ENCODE data around the gene SUPT3H.

SUPT3H gene

GRCh38 chr6:45275358-45275757 lies 102.4 kb downstream of the SUPT3H start:
- no peak for TF ChIP-seq CTCF (IDR thresholded peaks at IDR 0.05; ENCODE audit: low read depth, low read length)
- no peak overlapping the region for H3K4me3 ChIP-seq (ENCODE audit: low read depth, low read length)

- no peak overlapping the region for H3K4me3 ChIP-seq (ENCODE audit: low read depth, low read length)
- no peak for TF ChIP-seq CTCF (IDR thresholded peaks at IDR 0.05; ENCODE audit: low read depth, low read length)
These were observed 105.1 kb downstream of the SUPT3H start for GRCh38 chr6:45272626-45273025.

GRCh38 chr6:45265246-45265645 lies 112.5 kb downstream of the SUPT3H start:
- no peak for TF ChIP-seq CTCF (IDR thresholded peaks at IDR 0.05; ENCODE audit: low read depth, low read length)
- H3K4me3 ChIP-seq (ENCODE audit: low read depth, low read length): no peak overlapping the region

- TF ChIP-seq CTCF (IDR thresholded peaks at IDR 0.05; ENCODE audit: low read depth, low read length): no peak
- no peak overlapping the region for H3K4me3 ChIP-seq (ENCODE audit: low read depth, low read length)
These were observed 117.0 kb downstream of the SUPT3H start for GRCh38 chr6:45260696-45261095.

GRCh38 chr6:45256697-45257695 lies 120.7 kb downstream of the SUPT3H start:
- TF ChIP-seq CTCF (IDR thresholded peaks at IDR 0.05; ENCODE audit: low read depth, low read length): no peak
- H3K4me3 ChIP-seq (ENCODE audit: low read depth, low read length): no peak overlapping the region

- no peak for TF ChIP-seq CTCF (IDR thresholded peaks at IDR 0.05; ENCODE audit: low read depth, low read length)
- H3K4me3 ChIP-seq (ENCODE audit: low read depth, low read length): no peak overlapping the region
These were observed 122.3 kb downstream of the SUPT3H start for GRCh38 chr6:45255434-45255833.

GRCh38 chr6:45254253-45254652 lies 123.5 kb downstream of the SUPT3H start:
- H3K4me3 ChIP-seq (ENCODE audit: low read depth, low read length): no peak overlapping the region
- no peak for TF ChIP-seq CTCF (IDR thresholded peaks at IDR 0.05; ENCODE audit: low read depth, low read length)

Measured in WI38 (cell line).